Fibroblast of lung (primary cell): ENCODE results near the gene PLEKHO2. TPM values are rescaled to one million over a fixed set of nuclear protein-coding genes. Genes with fewer than 3 reads are reported as not detected.

ENCODE experiments used
- DNase-seq, 2 donors: peaks; one replicate each; pipeline versions ENCODE4 v3.0.0 to v3.0.0-alpha.2; 2010; ENCODE audit warnings: low read depth in 2 of 2
- H2AFZ ChIP-seq: 2 replicates; pipeline ENCODE4 v1.5.1; 2012; ENCODE audit warnings: low read length, control low read depth, inconsistent platforms
- H3K27ac ChIP-seq: 2 replicates; pipeline ENCODE4 v1.5.1; 2011; ENCODE audit warnings: low read length, control low read depth; ENCODE audit not compliant: insufficient read depth
- H3K27me3 ChIP-seq: 2 replicates; pipeline ENCODE4 v1.5.1; 2011; ENCODE audit warnings: mild to moderate bottlenecking, low read length; ENCODE audit not compliant: control insufficient read depth, insufficient read depth
- H3K36me3 ChIP-seq: 2 replicates; pipeline ENCODE4 v1.5.1; 2011; ENCODE audit warnings: low read length; ENCODE audit not compliant: control insufficient read depth, insufficient read depth
- H3K4me1 ChIP-seq: 2 replicates; pipeline ENCODE4 v1.5.1; 2011; ENCODE audit warnings: low read length; ENCODE audit not compliant: control insufficient read depth, insufficient read depth; ENCODE audit errors: extremely low read depth
- H3K4me2 ChIP-seq: 2 replicates; pipeline ENCODE4 v1.5.1; 2011; ENCODE audit warnings: low read length, control low read depth; ENCODE audit not compliant: insufficient read depth; ENCODE audit errors: extremely low read depth
- H3K4me3 ChIP-seq, 4 experiments: fragments of 200-600 bp in 1 of 4; sonication (generic) in 1 of 4; replicated peaks in 1 of 4; 2 replicates each; pipeline ENCODE4 v1.5.1; 2011 to 2016; ENCODE audit warnings: low read length in 4 of 4, low read depth in 3 of 4, mild to moderate bottlenecking in 3 of 4, control low read depth in 2 of 4, inconsistent platforms in 1 of 4, mixed read lengths in 1 of 4; ENCODE audit not compliant: insufficient read depth in 1 of 4; ENCODE audit errors: control extremely low read depth in 1 of 4
- H3K79me2 ChIP-seq: 2 replicates; pipeline ENCODE4 v1.5.1; 2012; ENCODE audit warnings: mild to moderate bottlenecking, low read length, inconsistent platforms; ENCODE audit not compliant: control insufficient read depth, insufficient read depth
- H3K9ac ChIP-seq: 2 replicates; pipeline ENCODE4 v1.5.1; 2011; ENCODE audit warnings: mild to moderate bottlenecking, low read length, control low read depth; ENCODE audit not compliant: insufficient read depth
- H3K9me3 ChIP-seq: 2 replicates; pipeline ENCODE4 v1.5.1; 2012; ENCODE audit warnings: low read depth, low read length; ENCODE audit not compliant: control insufficient read depth, insufficient read depth
- H4K20me1 ChIP-seq: 2 replicates; pipeline ENCODE4 v1.5.1; 2011; ENCODE audit warnings: low read length; ENCODE audit not compliant: control insufficient read depth, insufficient read depth; ENCODE audit errors: extremely low read depth
- CTCF ChIP-seq, 2 donors: IDR thresholded peaks in 1 of 2; conservative IDR thresholded peaks in 1 of 2; 1 replicate in 1 of 2; 2 replicates in 1 of 2; pipeline ENCODE4 v1.5.1; 2011 to 2012; ENCODE audit warnings: low read length in 2 of 2, control low read depth in 1 of 2, inconsistent platforms in 1 of 2, low read depth in 1 of 2, mild to moderate bottlenecking in 1 of 2
- EZH2 ChIP-seq: IDR thresholded peaks from 2 replicates; pipeline ENCODE4 v1.5.1; 2012; ENCODE audit warnings: low read length, control low read depth, mild to moderate bottlenecking; ENCODE audit errors: missing control alignments
- polyA plus RNA-seq, 2 donors: library from polyadenylated mRNA; depleted of rRNA in 1 of 2; stranded (reverse) in 1 of 2; unstranded in 1 of 2; fragments of >200 nt; gene quantifications; 2 replicates each; pipeline ENCODE4 v1.2.1, GENCODE V29; 2011 to 2012; ENCODE audit warnings: missing spikeins in 1 of 2
- total RNA-seq: library from RNA; depleted of rRNA; stranded (reverse); fragments of >200 nt; gene quantifications from 2 replicates; pipeline ENCODE4 v1.2.1, GENCODE V29; 2014

PLEKHO2 gene
- total and polyA plus RNA-seq, 2 donors (not counting 1 experiment from before 2014, with no cell fraction given) = 78.6 to 163 TPM

DNA sequence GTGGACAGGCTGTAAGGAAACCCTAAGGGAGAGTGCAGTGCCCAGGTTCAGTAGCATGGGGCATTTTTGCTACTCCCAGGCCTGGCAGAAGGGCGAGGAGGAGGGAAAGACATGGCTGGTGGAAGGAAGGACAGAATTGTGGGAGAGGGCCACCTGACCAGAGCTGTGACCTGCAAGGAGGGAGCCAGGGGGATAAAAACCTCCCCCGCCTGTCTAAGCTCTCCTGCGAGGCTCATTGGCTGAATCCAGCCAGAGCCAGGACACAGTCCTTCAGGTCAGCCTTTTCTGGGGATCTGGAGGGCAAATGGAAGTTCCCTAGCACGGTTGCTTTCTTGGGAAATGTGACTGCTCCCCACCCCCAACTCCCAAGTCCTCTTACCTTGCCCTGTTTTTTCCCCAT lies 56.7 kb downstream of the PLEKHO2 start:
- no peak overlapping the region for H2AFZ ChIP-seq

DNA sequence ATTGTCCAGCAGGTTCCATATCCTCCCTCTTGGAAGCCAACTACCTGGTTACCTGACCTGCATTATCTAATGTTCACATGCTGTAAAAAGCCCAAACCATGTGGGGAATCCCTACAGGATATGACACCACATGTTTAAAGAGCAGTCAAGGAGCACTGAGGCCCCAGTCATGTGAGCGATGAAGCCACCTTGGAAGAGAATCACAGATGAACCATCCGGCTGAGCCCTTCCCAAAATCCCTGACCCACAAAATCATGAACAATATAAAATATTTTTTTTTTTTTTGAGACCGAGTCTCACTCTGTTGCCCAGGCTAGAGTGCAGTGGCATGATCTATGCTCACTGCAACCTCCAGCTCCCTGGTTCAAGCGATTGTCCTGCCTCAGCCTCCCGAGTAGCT lies 59.4 kb downstream of the PLEKHO2 start:
- Histone ChIP-seq H3K4me3 (no peak overlapping the region), H3K27me3 (no peaks in the 10 kb centered on the region), H3K27ac (no peak overlapping the region), H3K4me1 (peaks cover 9% of the 10 kb centered on the region), H3K36me3 (no peaks in the 10 kb centered on the region), H3K79me2 (no peaks in the 10 kb centered on the region), H3K9ac (no peak overlapping the region), H4K20me1 (no peaks in the 10 kb centered on the region), H3K4me2 (no peak overlapping the region), H2AFZ (no peak overlapping the region), H3K9me3 (no peaks in the 10 kb centered on the region)
- TF ChIP-seq CTCF (conservative IDR thresholded peaks at IDR 0.05 in 1 of 2, IDR thresholded peaks at IDR 0.05 in 1 of 2; ENCODE audit: low read depth in 1 of 2, low read length in 2 of 2) (no peak), EZH2 (no peak)
- no peak for DNase-seq

More for the DNA sequence above, 56.7 kb downstream of the PLEKHO2 start:
- Histone ChIP-seq H3K36me3 (no peaks in the 10 kb centered on the region), H3K27ac (no peak overlapping the region), H3K4me2 (no peak overlapping the region), H3K4me1 (peaks cover 19% of the 10 kb centered on the region), H3K4me3 (no peak overlapping the region), H3K9me3 (no peaks in the 10 kb centered on the region), H3K9ac (no peak overlapping the region), H3K27me3 (no peaks in the 10 kb centered on the region), H3K79me2 (no peaks in the 10 kb centered on the region), H4K20me1 (no peaks in the 10 kb centered on the region)
- no peak for DNase-seq
- TF ChIP-seq EZH2 = no peak
- TF ChIP-seq CTCF (conservative IDR thresholded peaks at IDR 0.05 in 1 of 2, IDR thresholded peaks at IDR 0.05 in 1 of 2; ENCODE audit: low read depth in 1 of 2, low read length in 2 of 2) = no peak

DNA sequence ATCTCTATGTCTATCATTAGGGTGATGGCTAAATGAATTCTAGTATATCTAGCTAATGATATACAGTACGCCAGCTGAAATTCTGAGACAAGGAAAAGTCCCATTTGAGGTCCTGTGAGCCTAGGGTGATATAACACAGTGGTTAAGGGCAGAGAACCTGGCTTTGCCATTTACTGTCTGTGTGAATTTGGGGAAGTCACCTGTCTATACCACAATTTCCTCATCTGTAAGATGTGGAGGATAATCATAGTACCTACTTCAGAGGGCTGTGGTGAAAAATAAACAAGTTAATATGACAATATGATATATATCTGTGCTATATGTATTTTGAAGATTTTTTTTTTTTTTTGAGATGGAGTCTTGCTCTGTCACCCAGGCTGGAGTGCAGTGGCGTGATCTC lies 60.2 kb downstream of the PLEKHO2 start:
- H2AFZ ChIP-seq = no peak overlapping the region
- TF ChIP-seq EZH2 (no peak), CTCF (conservative IDR thresholded peaks at IDR 0.05 in 1 of 2, IDR thresholded peaks at IDR 0.05 in 1 of 2; ENCODE audit: low read depth in 1 of 2, low read length in 2 of 2) (no peak)
- H3K9ac ChIP-seq = no peak overlapping the region
- no peaks in the 10 kb centered on the region for H3K79me2 ChIP-seq
- no peak overlapping the region for H3K27ac ChIP-seq
- H3K4me3 ChIP-seq = no peak overlapping the region
- H3K4me1 ChIP-seq = peaks cover 7% of the 10 kb centered on the region
- no peak overlapping the region for H3K4me2 ChIP-seq
- no peak for DNase-seq
- H3K9me3 ChIP-seq = no peaks in the 10 kb centered on the region
- H4K20me1 ChIP-seq = no peaks in the 10 kb centered on the region
- H3K27me3 ChIP-seq = no peaks in the 10 kb centered on the region
- no peaks in the 10 kb centered on the region for H3K36me3 ChIP-seq
